HEK293 (cell line): ENCODE measurements around the gene S1PR2.

ENCODE experiments used
- KLF16 ChIP-seq: fragments of 450-650 bp; formaldehyde crosslinking; IDR thresholded peaks from 2 replicates; pipeline ENCODE4 v1.5.1; 2017; ENCODE audit warnings: missing biosample characterization, missing genetic modification characterization
- REPIN1 ChIP-seq: fragments of 450-650 bp; formaldehyde crosslinking; IDR thresholded peaks from 2 replicates; pipeline ENCODE4 v1.5.1; 2017; ENCODE audit warnings: missing biosample characterization, missing genetic modification characterization, low read depth
- ZEB2 ChIP-seq: fragments of 450-650 bp; formaldehyde crosslinking; IDR thresholded peaks from 2 replicates; pipeline ENCODE4 v1.5.1; 2016; ENCODE audit warnings: missing biosample characterization, missing genetic modification characterization
- ZNF292 ChIP-seq: fragments of 450-650 bp; formaldehyde crosslinking; IDR thresholded peaks from 2 replicates; pipeline ENCODE4 v1.5.1; 2016; ENCODE audit warnings: low read depth, missing biosample characterization, missing genetic modification characterization, borderline replicate concordance
- ZNF394 ChIP-seq: fragments of 450-650 bp; formaldehyde crosslinking; IDR thresholded peaks from 2 replicates; pipeline ENCODE4 v1.5.1; 2016; ENCODE audit warnings: missing biosample characterization, missing genetic modification characterization, mild to moderate bottlenecking, moderate library complexity, borderline replicate concordance
- ZNF558 ChIP-seq: fragments of 450-650 bp; formaldehyde crosslinking; IDR thresholded peaks from 2 replicates; pipeline ENCODE4 v1.5.1; 2016; ENCODE audit warnings: missing biosample characterization, missing genetic modification characterization
- ZNF623 ChIP-seq: fragments of 450-650 bp; formaldehyde crosslinking; IDR thresholded peaks from 2 replicates; pipeline ENCODE4 v1.5.1; 2016; ENCODE audit warnings: missing biosample characterization, missing genetic modification characterization
- ZNF626 ChIP-seq: fragments of 450-650 bp; sonication (Bioruptor Pico); formaldehyde crosslinking; IDR thresholded peaks from 2 replicates; pipeline ENCODE4 v1.5.1; 2018; ENCODE audit warnings: missing biosample characterization, missing genetic modification characterization, inconsistent platforms
- ZNF660 ChIP-seq: fragments of 450-650 bp; IDR thresholded peaks from 2 replicates; pipeline ENCODE4 v1.5.1; 2018; ENCODE audit warnings: missing biosample characterization, mild to moderate bottlenecking, missing genetic modification characterization
- ZSCAN23 ChIP-seq: fragments of 450-650 bp; formaldehyde crosslinking; IDR thresholded peaks from 2 replicates; pipeline ENCODE4 v1.5.1; 2016; ENCODE audit warnings: missing biosample characterization, missing genetic modification characterization
- TF ChIP-seq, protein P1 (sequence below): fragments of 450-650 bp; formaldehyde crosslinking; IDR thresholded peaks from 2 replicates; pipeline ENCODE4 v1.5.0; 2017; ENCODE audit warnings: missing biosample characterization, missing genetic modification characterization, borderline replicate concordance
- TF ChIP-seq, protein P2 (sequence below): fragments of 450-650 bp; formaldehyde crosslinking; IDR thresholded peaks from 2 replicates; pipeline ENCODE4 v1.5.1; 2016; ENCODE audit warnings: missing biosample characterization, missing genetic modification characterization
- TF ChIP-seq, protein P3 (sequence below): fragments of 450-650 bp; formaldehyde crosslinking; conservative IDR thresholded peaks from 2 replicates; pipeline ENCODE4 v1.5.1; 2016; ENCODE audit warnings: low read depth, missing biosample characterization, missing genetic modification characterization
- TF ChIP-seq, protein P4 (sequence below): fragments of 450-650 bp; formaldehyde crosslinking; IDR thresholded peaks from 2 replicates; pipeline ENCODE4 v1.5.1; 2016; ENCODE audit warnings: missing biosample characterization, missing genetic modification characterization
- TF ChIP-seq, protein P5 (sequence below): fragments of 450-650 bp; formaldehyde crosslinking; IDR thresholded peaks from 2 replicates; pipeline ENCODE4 v1.5.1; 2016; ENCODE audit warnings: missing biosample characterization, missing genetic modification characterization
- TF ChIP-seq, protein P6 (sequence below): fragments of 450-650 bp; IDR thresholded peaks from 2 replicates; pipeline ENCODE4 v1.5.1; 2018; ENCODE audit warnings: missing biosample characterization, missing genetic modification characterization
- TF ChIP-seq, protein P7 (sequence below): fragments of 450-650 bp; formaldehyde crosslinking; IDR thresholded peaks from 2 replicates; pipeline ENCODE4 v1.5.1; 2016; ENCODE audit warnings: missing biosample characterization, missing genetic modification characterization

Gene S1PR2

DNA sequence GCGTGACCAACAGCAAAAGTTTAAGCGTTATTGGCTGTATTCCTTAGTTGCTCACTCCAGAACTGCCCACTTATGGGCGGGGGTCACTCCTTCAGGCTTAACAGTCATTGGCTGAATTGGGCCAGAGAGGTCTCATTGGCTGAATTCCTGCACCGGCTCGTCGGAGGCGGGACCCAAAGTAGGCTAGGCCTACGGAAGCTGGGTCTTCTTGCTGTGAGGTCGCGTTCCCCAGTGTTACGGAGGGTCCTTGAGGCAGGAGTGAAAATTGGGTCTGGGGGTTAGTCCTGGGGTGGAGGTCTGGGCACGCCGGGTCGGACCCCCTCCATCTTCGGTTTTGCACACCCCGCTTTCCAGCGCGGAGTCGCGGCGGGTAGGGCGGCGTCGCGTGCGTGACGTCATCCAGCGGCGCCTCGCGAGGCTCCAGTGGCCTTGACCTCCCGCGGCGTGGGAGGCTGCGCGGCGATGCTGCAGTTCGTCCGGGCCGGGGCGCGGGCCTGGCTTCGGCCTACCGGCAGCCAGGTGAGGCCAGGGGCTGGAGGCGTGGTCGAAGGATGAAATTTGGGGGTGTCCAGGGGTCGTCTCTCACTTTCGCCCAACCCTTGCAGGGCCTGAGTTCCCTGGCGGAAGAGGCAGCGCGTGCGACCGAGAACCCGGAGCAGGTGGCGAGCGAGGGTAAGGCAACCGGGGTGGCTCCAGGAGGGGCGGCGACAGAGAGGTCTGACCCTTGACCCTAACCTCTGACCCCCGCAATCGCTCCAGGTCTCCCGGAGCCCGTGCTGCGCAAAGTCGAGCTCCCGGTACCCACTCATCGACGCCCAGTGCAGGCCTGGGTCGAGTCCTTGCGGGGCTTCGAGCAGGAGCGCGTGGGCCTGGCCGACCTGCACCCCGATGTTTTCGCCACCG is 20.9 kb upstream of the S1PR2 start, which contains the start of gene MRPL4 (continued):
- TF ChIP-seq, protein P1, sequence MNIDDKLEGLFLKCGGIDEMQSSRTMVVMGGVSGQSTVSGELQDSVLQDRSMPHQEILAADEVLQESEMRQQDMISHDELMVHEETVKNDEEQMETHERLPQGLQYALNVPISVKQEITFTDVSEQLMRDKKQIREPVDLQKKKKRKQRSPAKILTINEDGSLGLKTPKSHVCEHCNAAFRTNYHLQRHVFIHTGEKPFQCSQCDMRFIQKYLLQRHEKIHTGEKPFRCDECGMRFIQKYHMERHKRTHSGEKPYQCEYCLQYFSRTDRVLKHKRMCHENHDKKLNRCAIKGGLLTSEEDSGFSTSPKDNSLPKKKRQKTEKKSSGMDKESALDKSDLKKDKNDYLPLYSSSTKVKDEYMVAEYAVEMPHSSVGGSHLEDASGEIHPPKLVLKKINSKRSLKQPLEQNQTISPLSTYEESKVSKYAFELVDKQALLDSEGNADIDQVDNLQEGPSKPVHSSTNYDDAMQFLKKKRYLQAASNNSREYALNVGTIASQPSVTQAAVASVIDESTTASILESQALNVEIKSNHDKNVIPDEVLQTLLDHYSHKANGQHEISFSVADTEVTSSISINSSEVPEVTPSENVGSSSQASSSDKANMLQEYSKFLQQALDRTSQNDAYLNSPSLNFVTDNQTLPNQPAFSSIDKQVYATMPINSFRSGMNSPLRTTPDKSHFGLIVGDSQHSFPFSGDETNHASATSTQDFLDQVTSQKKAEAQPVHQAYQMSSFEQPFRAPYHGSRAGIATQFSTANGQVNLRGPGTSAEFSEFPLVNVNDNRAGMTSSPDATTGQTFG (tag by site-specific recombination), result 0 out of 2 replicates have a peak, but pooled peaks have one; percentile 26
- TF ChIP-seq, protein P2, sequence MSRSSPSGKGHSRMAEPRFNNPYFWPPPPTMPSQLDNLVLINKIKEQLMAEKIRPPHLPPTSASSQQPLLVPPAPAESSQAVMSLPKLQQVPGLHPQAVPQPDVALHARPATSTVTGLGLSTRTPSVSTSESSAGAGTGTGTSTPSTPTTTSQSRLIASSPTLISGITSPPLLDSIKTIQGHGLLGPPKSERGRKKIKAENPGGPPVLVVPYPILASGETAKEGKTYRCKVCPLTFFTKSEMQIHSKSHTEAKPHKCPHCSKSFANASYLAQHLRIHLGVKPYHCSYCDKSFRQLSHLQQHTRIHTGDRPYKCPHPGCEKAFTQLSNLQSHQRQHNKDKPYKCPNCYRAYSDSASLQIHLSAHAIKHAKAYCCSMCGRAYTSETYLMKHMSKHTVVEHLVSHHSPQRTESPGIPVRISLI (tag by site-specific recombination), result no peak
- TF ChIP-seq ZEB2, result peak; percentile 89
- no peak for TF ChIP-seq ZNF292 (tag by site-specific recombination)
- TF ChIP-seq REPIN1 (tag by site-specific recombination), result 0 out of 2 replicates have a peak, but pooled peaks have one; percentile 29
- peak; percentile 97 for TF ChIP-seq KLF16 (tag by site-specific recombination)
- TF ChIP-seq, protein P3, sequence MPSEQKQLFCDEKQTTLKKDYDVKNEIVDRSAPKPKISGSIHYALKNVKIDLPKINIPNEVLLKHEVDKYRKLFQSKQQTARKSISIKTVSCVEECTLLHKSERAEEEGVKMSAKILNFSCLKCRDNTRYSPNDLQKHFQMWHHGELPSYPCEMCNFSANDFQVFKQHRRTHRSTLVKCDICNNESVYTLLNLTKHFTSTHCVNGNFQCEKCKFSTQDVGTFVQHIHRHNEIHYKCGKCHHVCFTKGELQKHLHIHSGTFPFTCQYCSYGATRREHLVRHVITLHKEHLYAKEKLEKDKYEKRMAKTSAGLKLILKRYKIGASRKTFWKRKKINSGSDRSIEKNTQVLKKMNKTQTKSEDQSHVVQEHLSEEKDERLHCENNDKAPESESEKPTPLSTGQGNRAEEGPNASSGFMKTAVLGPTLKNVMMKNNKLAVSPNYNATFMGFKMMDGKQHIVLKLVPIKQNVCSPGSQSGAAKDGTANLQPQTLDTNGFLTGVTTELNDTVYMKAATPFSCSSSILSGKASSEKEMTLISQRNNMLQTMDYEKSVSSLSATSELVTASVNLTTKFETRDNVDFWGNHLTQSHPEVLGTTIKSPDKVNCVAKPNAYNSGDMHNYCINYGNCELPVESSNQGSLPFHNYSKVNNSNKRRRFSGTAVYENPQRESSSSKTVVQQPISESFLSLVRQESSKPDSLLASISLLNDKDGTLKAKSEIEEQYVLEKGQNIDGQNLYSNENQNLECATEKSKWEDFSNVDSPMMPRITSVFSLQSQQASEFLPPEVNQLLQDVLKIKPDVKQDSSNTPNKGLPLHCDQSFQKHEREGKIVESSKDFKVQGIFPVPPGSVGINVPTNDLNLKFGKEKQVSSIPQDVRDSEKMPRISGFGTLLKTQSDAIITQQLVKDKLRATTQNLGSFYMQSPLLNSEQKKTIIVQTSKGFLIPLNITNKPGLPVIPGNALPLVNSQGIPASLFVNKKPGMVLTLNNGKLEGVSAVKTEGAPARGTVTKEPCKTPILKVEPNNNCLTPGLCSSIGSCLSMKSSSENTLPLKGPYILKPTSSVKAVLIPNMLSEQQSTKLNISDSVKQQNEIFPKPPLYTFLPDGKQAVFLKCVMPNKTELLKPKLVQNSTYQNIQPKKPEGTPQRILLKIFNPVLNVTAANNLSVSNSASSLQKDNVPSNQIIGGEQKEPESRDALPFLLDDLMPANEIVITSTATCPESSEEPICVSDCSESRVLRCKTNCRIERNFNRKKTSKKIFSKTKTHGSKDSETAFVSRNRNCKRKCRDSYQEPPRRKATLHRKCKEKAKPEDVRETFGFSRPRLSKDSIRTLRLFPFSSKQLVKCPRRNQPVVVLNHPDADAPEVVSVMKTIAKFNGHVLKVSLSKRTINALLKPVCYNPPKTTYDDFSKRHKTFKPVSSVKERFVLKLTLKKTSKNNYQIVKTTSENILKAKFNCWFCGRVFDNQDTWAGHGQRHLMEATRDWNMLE (tag by site-specific recombination), result peak; percentile 33; the same call in 1 of the 2 replicates
- TF ChIP-seq, protein P4, sequence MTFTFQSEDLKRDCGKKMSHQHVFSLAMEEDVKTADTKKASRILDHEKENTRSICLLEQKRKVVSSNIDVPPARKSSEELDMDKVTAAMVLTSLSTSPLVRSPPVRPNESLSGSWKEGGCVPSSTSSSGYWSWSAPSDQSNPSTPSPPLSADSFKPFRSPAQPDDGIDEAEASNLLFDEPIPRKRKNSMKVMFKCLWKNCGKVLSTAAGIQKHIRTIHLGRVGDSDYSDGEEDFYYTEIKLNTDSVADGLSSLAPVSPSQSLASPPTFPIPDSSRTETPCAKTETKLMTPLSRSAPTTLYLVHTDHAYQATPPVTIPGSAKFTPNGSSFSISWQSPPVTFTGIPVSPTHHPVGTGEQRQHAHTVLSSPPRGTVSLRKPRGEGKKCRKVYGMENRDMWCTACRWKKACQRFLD (tag by site-specific recombination), result 0 out of 2 replicates have a peak, but pooled peaks have one; percentile 57
- peak; percentile 19; the same call in 1 of the 2 replicates for TF ChIP-seq ZNF623 (tag by site-specific recombination)
- TF ChIP-seq, protein P5, sequence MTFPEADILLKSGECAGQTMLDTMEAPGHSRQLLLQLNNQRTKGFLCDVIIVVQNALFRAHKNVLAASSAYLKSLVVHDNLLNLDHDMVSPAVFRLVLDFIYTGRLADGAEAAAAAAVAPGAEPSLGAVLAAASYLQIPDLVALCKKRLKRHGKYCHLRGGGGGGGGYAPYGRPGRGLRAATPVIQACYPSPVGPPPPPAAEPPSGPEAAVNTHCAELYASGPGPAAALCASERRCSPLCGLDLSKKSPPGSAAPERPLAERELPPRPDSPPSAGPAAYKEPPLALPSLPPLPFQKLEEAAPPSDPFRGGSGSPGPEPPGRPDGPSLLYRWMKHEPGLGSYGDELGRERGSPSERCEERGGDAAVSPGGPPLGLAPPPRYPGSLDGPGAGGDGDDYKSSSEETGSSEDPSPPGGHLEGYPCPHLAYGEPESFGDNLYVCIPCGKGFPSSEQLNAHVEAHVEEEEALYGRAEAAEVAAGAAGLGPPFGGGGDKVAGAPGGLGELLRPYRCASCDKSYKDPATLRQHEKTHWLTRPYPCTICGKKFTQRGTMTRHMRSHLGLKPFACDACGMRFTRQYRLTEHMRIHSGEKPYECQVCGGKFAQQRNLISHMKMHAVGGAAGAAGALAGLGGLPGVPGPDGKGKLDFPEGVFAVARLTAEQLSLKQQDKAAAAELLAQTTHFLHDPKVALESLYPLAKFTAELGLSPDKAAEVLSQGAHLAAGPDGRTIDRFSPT, result no peak; the same call in 1 of the 2 replicates
- TF ChIP-seq ZNF626, result no peak
- peak; percentile 62; the same call in 1 of the 2 replicates for TF ChIP-seq ZNF394 (tag by site-specific recombination)
- TF ChIP-seq, protein P6, sequence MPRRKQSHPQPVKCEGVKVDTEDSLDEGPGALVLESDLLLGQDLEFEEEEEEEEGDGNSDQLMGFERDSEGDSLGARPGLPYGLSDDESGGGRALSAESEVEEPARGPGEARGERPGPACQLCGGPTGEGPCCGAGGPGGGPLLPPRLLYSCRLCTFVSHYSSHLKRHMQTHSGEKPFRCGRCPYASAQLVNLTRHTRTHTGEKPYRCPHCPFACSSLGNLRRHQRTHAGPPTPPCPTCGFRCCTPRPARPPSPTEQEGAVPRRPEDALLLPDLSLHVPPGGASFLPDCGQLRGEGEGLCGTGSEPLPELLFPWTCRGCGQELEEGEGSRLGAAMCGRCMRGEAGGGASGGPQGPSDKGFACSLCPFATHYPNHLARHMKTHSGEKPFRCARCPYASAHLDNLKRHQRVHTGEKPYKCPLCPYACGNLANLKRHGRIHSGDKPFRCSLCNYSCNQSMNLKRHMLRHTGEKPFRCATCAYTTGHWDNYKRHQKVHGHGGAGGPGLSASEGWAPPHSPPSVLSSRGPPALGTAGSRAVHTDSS (tag by site-specific recombination), result no peak
- TF ChIP-seq ZSCAN23 (tag by site-specific recombination), result peak; percentile 65; the same call in 1 of the 2 replicates
- TF ChIP-seq ZNF558, result no peak
- peak; percentile 80 for TF ChIP-seq ZNF660 (tag by site-specific recombination)
- TF ChIP-seq, protein P7, sequence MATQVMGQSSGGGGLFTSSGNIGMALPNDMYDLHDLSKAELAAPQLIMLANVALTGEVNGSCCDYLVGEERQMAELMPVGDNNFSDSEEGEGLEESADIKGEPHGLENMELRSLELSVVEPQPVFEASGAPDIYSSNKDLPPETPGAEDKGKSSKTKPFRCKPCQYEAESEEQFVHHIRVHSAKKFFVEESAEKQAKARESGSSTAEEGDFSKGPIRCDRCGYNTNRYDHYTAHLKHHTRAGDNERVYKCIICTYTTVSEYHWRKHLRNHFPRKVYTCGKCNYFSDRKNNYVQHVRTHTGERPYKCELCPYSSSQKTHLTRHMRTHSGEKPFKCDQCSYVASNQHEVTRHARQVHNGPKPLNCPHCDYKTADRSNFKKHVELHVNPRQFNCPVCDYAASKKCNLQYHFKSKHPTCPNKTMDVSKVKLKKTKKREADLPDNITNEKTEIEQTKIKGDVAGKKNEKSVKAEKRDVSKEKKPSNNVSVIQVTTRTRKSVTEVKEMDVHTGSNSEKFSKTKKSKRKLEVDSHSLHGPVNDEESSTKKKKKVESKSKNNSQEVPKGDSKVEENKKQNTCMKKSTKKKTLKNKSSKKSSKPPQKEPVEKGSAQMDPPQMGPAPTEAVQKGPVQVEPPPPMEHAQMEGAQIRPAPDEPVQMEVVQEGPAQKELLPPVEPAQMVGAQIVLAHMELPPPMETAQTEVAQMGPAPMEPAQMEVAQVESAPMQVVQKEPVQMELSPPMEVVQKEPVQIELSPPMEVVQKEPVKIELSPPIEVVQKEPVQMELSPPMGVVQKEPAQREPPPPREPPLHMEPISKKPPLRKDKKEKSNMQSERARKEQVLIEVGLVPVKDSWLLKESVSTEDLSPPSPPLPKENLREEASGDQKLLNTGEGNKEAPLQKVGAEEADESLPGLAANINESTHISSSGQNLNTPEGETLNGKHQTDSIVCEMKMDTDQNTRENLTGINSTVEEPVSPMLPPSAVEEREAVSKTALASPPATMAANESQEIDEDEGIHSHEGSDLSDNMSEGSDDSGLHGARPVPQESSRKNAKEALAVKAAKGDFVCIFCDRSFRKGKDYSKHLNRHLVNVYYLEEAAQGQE, result peak; percentile 58; the same call in 1 of the 2 replicates
